ENCODE results near the gene ICA1.

The ICA1 gene

DNA sequence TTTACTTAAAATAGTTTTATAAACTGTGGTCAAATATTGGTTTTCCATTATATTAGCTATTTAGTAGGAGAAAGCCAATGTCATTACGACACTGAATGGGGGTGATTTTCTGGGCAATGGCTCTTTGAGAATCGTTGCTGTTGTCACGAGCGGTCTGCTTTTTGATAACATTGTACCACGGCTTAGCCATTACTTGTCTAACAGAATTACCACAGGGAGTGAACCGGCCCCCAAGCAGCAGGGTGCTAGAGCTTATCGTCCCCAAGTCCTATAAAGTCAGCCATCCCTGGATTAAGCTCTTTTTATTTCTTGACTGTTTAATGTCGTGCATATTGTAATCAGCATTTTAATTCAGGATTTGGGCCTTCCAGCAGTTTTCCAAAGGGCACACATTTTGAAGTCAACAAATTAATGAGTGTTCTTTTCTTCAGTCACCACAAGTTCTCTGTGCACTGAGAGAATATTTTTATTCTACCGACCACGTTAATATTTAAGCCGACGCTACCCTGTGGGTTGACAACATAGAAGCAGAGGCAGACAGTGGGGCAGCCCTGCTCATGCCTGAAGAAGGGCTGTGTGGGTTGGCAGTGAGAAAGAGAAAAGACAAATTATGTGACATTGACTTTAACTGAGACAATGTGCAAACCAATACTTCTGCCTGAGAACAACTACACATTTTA, 125.8 kb downstream of the ICA1 start:
- no peaks in the 10 kb centered on the region for H3K36me3 ChIP-seq (ENCODE audit: control insufficient read depth in 2 of 2, insufficient read depth in 1 of 2, low read length in 2 of 2)
- ChIA-PET POLR2A (no interaction called here), CTCF (no interaction called here)
- no peaks in the 10 kb centered on the region for H3K9me3 ChIP-seq (ENCODE audit: control insufficient read depth, insufficient read depth, low read depth, low read length)
- no peaks in the 10 kb centered on the region for H3K4me1 ChIP-seq (ENCODE audit: control insufficient read depth, insufficient read depth, low read length)
- TF ChIP-seq FEZF1 (tag by site-specific recombination; IDR thresholded peaks at IDR 0.05) (no peak), SP7 (tag by site-specific recombination; IDR thresholded peaks at IDR 0.05) (no peak), ZNF223 (tag by site-specific recombination; IDR thresholded peaks at IDR 0.05) (no peak), ZNF510 (tag by site-specific recombination; IDR thresholded peaks at IDR 0.05; ENCODE audit: insufficient replicate concordance) (no peak), ZNF747 (tag by site-specific recombination; IDR thresholded peaks at IDR 0.05) (no peak), ZNF776 (tag by site-specific recombination; IDR thresholded peaks at IDR 0.05; ENCODE audit: borderline replicate concordance) (no peak), ZNF2 (tag by site-specific recombination; IDR thresholded peaks at IDR 0.05) (no peak), ZBTB20 (tag by site-specific recombination; IDR thresholded peaks at IDR 0.05) (no peak), ZNF561 (tag by site-specific recombination; IDR thresholded peaks at IDR 0.05; ENCODE audit: borderline replicate concordance) (no peak), ZNF211 (tag by site-specific recombination; IDR thresholded peaks at IDR 0.05; ENCODE audit: low read depth) (no peak), ZNF214 (tag by site-specific recombination; IDR thresholded peaks at IDR 0.05; ENCODE audit: borderline replicate concordance) (no peak), ZNF10 (tag by site-specific recombination; IDR thresholded peaks at IDR 0.05) (no peak)
- no peak overlapping the region for H3K27ac ChIP-seq (ENCODE audit: extremely low read depth, low read depth, low read length)
- H3K4me3 ChIP-seq (ENCODE audit: low read depth, low read length), result no peak overlapping the region

DNA sequence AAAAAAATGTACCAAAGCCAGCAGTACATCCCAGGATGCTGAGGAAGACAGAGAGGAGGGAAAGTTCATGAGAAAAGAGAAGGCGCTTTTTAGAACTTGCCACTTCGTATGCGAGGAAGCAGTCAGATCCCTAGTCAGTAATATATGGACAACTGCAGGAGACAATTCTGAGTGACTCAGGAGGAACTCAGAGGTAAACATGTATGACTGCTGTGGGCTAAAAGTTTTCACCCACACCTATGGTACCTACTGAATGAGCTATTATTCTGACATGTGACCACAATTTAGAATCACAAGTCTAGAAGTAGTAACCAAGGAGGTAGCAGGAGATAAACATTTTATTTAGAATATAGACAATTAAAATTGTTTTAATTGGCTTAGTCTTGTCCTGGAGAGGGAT, 126.5 kb downstream of the ICA1 start:
- H3K4me1 ChIP-seq (ENCODE audit: control insufficient read depth, insufficient read depth, low read length), result no peaks in the 10 kb centered on the region
- ChIA-PET POLR2A (no interaction called here), CTCF (interaction anchor here (0.7 kb wide), 1 partner anchor 31 kb away, joined by 3 read pairs; no protein-coding TSS in a partner anchor)
- no peak overlapping the region for H3K4me3 ChIP-seq (ENCODE audit: low read depth, low read length)
- H3K27ac ChIP-seq (ENCODE audit: extremely low read depth, low read depth, low read length), result no peak overlapping the region
- H3K36me3 ChIP-seq (ENCODE audit: control insufficient read depth in 2 of 2, insufficient read depth in 1 of 2, low read length in 2 of 2), result no peaks in the 10 kb centered on the region
- no peaks in the 10 kb centered on the region for H3K9me3 ChIP-seq (ENCODE audit: control insufficient read depth, insufficient read depth, low read depth, low read length)
- no peak for TF ChIP-seq SCRT1 (tag by site-specific recombination; IDR thresholded peaks at IDR 0.05; ENCODE audit: borderline replicate concordance)
- no peak for TF ChIP-seq ZNF10 (tag by site-specific recombination; IDR thresholded peaks at IDR 0.05)
- no peak for TF ChIP-seq ZNF623 (tag by site-specific recombination; IDR thresholded peaks at IDR 0.05)
- no peak for TF ChIP-seq ZNF596 (tag by site-specific recombination; IDR thresholded peaks at IDR 0.05)
- no peak for TF ChIP-seq ZNF366 (tag by site-specific recombination; conservative IDR thresholded peaks at IDR 0.05)
- TF ChIP-seq, protein P1, sequence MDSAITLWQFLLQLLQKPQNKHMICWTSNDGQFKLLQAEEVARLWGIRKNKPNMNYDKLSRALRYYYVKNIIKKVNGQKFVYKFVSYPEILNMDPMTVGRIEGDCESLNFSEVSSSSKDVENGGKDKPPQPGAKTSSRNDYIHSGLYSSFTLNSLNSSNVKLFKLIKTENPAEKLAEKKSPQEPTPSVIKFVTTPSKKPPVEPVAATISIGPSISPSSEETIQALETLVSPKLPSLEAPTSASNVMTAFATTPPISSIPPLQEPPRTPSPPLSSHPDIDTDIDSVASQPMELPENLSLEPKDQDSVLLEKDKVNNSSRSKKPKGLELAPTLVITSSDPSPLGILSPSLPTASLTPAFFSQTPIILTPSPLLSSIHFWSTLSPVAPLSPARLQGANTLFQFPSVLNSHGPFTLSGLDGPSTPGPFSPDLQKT (IDR thresholded peaks at IDR 0.05; ENCODE audit: borderline replicate concordance, low read depth, low read length), result no peak
- TF ChIP-seq, protein P2, sequence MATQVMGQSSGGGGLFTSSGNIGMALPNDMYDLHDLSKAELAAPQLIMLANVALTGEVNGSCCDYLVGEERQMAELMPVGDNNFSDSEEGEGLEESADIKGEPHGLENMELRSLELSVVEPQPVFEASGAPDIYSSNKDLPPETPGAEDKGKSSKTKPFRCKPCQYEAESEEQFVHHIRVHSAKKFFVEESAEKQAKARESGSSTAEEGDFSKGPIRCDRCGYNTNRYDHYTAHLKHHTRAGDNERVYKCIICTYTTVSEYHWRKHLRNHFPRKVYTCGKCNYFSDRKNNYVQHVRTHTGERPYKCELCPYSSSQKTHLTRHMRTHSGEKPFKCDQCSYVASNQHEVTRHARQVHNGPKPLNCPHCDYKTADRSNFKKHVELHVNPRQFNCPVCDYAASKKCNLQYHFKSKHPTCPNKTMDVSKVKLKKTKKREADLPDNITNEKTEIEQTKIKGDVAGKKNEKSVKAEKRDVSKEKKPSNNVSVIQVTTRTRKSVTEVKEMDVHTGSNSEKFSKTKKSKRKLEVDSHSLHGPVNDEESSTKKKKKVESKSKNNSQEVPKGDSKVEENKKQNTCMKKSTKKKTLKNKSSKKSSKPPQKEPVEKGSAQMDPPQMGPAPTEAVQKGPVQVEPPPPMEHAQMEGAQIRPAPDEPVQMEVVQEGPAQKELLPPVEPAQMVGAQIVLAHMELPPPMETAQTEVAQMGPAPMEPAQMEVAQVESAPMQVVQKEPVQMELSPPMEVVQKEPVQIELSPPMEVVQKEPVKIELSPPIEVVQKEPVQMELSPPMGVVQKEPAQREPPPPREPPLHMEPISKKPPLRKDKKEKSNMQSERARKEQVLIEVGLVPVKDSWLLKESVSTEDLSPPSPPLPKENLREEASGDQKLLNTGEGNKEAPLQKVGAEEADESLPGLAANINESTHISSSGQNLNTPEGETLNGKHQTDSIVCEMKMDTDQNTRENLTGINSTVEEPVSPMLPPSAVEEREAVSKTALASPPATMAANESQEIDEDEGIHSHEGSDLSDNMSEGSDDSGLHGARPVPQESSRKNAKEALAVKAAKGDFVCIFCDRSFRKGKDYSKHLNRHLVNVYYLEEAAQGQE (tag by site-specific recombination; IDR thresholded peaks at IDR 0.05), result no peak
- TF ChIP-seq RBAK (tag by site-specific recombination; IDR thresholded peaks at IDR 0.05), result no peak
- TF ChIP-seq, protein P3, sequence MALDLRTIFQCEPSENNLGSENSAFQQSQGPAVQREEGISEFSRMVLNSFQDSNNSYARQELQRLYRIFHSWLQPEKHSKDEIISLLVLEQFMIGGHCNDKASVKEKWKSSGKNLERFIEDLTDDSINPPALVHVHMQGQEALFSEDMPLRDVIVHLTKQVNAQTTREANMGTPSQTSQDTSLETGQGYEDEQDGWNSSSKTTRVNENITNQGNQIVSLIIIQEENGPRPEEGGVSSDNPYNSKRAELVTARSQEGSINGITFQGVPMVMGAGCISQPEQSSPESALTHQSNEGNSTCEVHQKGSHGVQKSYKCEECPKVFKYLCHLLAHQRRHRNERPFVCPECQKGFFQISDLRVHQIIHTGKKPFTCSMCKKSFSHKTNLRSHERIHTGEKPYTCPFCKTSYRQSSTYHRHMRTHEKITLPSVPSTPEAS (tag by site-specific recombination; IDR thresholded peaks at IDR 0.05), result no peak
- TF ChIP-seq, protein P4, sequence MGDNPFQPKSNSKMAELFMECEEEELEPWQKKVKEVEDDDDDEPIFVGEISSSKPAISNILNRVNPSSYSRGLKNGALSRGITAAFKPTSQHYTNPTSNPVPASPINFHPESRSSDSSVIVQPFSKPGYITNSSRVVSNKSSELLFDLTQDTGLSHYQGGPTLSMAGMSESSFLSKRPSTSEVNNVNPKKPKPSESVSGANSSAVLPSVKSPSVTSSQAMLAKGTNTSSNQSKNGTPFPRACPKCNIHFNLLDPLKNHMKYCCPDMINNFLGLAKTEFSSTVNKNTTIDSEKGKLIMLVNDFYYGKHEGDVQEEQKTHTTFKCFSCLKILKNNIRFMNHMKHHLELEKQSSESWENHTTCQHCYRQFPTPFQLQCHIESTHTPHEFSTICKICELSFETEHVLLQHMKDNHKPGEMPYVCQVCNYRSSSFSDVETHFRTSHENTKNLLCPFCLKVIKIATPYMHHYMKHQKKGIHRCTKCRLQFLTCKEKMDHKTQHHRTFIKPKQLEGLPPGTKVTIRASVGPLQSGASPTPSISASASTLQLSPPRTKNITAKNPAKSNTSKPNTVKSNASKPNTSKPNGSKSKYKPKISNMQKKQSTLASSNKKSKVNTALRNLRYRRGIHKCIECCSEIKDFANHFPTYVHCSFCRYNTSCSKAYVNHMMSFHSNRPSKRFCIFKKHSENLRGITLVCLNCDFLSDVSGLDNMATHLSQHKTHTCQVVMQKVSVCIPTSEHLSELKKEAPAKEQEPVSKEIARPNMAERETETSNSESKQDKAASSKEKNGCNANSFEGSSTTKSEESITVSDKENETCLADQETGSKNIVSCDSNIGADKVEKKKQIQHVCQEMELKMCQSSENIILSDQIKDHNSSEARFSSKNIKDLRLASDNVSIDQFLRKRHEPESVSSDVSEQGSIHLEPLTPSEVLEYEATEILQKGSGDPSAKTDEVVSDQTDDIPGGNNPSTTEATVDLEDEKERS (tag by site-specific recombination; IDR thresholded peaks at IDR 0.05), result no peak
- TF ChIP-seq, protein P5, sequence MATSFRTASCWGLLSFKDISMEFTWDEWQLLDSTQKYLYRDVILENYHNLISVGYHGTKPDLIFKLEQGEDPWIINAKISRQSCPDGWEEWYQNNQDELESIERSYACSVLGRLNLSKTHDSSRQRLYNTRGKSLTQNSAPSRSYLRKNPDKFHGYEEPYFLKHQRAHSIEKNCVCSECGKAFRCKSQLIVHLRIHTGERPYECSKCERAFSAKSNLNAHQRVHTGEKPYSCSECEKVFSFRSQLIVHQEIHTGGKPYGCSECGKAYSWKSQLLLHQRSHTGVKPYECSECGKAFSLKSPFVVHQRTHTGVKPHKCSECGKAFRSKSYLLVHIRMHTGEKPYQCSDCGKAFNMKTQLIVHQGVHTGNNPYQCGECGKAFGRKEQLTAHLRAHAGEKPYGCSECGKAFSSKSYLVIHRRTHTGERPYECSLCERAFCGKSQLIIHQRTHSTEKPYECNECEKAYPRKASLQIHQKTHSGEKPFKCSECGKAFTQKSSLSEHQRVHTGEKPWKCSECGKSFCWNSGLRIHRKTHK (tag by site-specific recombination; IDR thresholded peaks at IDR 0.05), result no peak
- TF ChIP-seq ZNF354C (tag by site-specific recombination; IDR thresholded peaks at IDR 0.05; ENCODE audit: borderline replicate concordance, low read depth), result no peak
- TF ChIP-seq ZNF169 (tag by site-specific recombination; IDR thresholded peaks at IDR 0.05), result no peak
- TF ChIP-seq, protein P6, sequence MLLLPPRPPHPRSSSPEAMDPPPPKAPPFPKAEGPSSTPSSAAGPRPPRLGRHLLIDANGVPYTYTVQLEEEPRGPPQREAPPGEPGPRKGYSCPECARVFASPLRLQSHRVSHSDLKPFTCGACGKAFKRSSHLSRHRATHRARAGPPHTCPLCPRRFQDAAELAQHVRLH (tag by site-specific recombination; IDR thresholded peaks at IDR 0.05), result no peak

Data from HEK293 (cell line).